ENCODE results near the gene TMEM94.

TMEM94 gene

DNA sequence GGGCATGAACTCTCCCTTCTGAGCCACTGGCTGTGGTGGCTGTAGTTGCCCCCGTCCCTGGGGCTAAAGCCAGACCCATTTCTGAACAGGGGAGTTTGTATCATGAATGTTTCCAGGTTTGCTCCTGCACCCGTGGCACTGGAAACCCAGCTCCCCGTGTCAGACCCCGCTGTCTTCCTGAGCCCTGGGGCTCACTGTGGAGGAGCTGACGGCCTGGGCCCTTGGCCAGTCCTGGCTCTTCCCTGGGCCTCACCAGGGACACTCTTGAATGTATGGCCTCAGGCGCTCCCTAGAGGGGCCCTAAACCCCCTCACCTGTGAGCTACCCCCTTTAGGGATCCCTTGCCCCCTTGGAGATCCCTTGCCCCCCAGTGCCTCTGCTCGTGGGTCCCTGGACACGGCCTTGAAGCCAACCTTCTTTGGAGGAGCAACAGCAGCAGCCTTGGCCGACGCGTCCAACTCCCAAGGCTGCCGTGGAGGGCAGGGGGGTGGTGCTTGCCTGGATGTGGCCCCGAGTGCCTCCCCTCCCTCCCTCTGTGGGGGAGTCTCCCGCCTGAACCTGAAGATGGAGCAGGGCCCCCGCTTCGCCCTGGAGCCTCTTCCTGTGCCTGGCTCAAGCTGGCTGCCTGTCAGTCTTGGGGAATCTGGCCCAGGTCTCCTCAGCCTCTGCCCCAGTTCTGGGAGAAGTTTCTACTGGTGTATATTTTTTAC lies 43.0 kb downstream of the TMEM94 start:
- DNase-seq = no peak

DNA sequence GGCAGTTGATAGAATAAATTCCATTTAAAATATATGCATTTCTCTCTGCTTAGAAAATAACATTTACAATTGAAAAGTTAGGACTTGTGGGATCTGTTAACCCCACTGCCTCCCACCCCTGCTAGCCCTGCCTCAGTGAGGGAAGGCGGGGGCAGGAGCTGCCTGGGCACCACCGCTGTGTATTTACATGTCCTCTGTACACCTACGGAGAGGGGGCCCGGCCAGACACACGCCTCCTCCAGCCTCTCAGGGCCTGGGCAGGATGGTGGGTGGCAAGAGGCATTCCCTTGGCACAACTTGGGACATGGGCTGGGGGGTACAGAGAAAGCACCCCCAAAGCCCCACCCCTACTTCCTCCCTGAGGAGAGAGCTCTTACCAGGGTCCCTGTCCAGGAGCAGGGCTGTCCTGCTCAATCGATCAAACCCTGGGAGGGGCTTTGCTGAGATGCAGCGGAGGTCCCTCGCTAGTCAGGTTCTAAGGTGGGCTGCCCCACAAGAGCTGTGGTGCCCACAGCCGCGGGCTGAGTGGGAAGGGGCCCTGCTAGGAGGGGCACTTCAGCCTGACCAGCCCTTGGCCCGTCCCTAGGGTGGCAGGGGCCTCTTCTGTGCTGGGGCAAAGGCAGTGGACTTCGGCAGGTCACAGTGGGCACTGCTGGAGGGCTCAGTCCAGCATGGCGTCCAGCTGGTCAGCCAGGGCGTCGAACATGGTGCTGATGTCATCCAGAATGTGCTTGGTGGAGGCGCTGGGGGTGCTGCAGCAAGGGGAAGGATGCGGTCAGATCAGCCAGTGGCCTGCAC lies 44.2 kb downstream of the TMEM94 start:
- DNase-seq = no peak

DNA sequence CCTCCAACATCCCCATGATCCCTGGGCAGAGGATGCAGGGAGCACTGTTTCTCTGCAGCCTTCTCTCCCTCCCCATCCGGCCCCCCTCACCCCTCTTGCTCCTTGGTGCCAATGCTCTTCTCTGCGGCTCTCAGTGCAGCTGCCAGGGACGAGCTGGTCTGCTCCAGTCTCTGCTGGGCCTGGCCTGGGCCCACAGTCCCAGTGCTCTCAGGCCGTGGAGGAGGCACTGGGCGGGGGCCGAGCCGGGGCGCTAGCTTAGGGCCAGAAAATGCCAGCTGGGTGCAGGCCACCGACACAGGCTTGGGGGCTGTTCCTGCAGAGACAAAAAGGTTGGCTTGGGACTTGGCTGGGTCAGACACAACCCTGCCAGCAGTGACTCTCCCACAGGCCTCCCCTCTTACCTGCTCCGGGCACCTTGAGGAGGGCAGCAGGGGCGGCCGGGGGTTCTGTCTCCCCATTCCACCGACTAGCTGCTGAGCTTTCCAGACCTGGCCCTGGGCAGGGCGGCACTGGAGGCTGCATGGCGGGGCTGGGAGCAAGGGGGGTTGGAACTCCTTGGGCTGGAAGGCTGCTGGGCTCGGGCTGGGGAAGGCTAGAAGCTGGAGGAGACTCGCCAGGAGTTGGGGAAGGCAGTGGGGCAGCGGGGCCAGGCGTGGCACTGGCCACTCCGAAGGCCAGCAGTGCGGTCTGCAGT lies 45.1 kb downstream of the TMEM94 start:
- DNase-seq = no peak

- DNase-seq = no peak
Measured at GRCh38 chr17:75502072-75502720, 45.8 kb downstream of the TMEM94 start.

GRCh38 chr17:75502721-75503329 lies 46.4 kb downstream of the TMEM94 start:
- DNase-seq = no peak

- no peak for DNase-seq
Measured at GRCh38 chr17:75503337-75503950, 47.0 kb downstream of the TMEM94 start.

DNA sequence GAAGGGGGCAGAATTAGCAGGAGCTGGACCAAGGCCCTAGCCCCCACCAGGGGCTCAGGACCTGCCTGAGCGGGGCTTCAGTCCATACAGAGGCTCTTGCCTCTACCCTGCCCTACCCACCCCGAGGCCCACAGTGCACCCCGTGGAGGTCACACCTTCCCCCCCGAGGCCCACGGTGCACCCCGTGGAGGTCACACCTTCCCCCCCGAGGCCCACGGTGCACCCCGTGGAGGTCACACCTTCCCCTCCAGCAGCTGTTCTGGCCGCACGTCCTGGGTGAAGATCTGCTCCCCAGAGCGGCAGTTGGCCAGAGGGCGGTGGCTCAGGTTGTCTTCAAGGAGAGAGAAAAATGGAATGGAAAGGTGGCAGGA lies 47.5 kb downstream of the TMEM94 start:
- DNase-seq = no peak

DNA sequence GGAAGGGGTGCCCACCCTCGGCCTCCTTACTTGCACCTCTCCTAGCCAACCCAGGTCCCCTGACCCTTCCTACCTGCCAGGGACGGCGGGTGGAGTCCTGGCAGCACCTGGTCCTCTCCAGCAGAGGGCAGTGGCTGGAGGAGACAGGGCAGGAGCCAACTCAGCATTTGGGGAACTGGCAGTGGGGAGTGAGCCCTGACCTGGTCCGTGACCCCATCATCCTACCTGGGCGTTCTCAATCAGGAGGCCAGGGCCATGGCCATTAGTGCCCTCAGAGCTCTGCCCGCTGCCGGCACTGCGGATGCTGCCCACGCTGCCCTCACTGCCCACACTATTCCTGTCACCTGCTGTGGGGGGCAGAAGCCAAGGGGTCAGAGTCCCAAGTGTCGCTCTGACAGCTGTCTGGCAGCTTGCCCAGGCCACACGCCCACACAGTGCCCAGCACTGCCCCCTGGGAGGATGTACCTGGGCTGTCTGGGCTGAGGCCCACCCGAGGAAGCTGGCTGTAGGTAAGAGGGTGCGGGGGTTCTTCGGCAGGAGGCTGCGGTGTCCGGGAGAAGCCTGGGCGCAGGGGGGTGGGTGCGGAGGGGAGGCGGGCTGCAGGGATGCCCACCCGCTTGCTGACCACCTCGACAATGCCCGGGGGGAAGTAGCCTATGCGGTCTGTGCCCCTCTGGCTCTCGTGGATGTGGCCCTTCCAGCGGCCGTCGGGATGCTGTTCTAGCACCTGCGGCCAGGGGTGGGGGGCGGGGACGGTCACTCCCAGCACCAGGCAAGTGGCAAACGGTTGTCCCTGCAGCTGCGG lies 48.1 kb downstream of the TMEM94 start:
- no peak for DNase-seq

- DNase-seq = no peak
Measured at GRCh38 chr17:75505152-75505409, 48.6 kb downstream of the TMEM94 start.

DNA sequence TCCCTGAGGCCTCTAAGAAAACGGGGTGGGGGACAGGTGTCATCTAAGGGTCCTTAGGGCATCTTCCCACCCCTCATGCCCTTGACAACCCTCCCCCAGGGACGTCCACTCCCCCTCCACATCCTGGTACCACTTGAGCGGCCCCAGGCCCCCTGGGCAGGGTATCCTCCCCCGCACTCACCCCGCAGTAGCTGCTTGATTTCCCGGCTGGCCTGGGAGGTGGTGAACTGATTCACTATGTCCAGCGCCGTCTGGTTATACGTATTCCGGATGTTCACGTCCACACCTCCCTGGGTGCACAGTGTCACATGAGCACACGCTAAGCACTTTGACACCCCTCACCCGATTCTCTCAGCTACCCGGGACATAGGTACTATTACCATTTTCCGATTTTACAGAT lies 49.2 kb downstream of the TMEM94 start:
- no peak for DNase-seq

- no peak for DNase-seq
Measured at GRCh38 chr17:75506134-75506533, 49.7 kb downstream of the TMEM94 start.

- no peak for DNase-seq
Measured at GRCh38 chr17:75506888-75507287, 50.5 kb downstream of the TMEM94 start.

DNA sequence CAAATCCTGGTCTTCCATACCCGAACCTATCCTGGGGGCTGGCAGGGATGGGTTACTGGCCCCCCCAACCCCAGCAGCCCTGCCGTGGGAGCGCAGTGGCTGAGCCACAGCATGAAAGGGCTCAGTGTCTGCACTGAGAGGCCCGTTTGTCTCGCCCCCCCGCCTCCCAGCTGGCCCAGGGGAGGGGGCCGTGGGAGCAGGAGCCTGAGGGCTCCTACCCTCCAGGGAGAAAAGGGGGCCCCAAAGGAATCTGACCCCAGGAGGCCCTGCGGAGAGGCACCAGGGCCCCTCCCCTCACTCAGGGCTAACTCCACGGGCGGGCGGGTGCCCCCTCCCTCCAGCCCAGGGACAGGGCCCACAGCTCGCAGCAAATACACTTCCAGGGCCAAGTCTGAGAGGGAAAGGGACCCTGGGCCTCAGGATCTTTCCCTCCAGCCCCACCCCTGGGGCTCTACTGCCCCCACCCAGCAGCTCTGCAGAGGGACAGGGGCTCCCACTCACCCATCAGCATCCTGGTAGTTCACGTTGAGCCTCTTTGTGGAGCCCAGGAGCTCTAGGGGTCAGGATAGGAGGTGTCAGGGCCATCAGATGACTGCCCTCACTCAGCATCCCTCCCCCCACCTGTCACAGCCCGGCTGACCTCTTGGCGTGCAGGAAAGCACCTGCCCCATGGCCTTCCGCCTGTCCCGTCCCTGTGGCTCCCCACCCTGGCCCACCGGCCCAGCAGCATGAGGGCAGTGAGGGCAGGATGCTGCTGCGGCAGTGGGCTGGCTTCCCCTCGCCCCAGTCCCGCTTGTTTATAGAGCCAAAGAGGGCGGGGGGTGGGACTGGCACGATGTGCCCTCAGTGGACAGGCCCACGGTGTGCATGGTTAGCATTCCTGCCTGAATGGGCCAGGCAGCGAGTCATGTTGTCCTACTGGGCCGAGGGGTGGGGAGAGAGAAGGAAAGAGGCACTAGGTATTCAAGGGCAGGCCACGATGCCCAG lies 51.6 kb downstream of the TMEM94 start:
- no peak for DNase-seq

GRCh38 chr17:75508931-75509361 lies 52.5 kb downstream of the TMEM94 start:
- DNase-seq = no peak

- DNase-seq = no peak
Measured at GRCh38 chr17:75509528-75510258, 53.3 kb downstream of the TMEM94 start.

DNA sequence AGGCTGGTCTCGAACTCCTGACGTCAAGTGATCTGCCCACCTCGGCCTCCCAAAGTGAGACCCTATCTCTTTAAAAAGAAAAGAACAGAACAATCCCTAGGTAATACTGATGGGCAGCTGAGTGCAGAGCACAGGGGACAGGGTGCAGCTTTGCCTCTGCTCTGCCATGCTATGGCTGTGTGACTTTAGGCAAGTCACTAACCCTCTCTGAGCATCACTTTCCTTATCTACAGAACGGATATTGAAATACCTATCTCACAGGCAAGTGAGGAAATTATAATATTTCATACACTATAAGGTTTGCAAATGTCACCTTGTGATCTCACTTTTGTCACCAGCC lies 54.8 kb downstream of the TMEM94 start:
- no peak for DNase-seq

DNA sequence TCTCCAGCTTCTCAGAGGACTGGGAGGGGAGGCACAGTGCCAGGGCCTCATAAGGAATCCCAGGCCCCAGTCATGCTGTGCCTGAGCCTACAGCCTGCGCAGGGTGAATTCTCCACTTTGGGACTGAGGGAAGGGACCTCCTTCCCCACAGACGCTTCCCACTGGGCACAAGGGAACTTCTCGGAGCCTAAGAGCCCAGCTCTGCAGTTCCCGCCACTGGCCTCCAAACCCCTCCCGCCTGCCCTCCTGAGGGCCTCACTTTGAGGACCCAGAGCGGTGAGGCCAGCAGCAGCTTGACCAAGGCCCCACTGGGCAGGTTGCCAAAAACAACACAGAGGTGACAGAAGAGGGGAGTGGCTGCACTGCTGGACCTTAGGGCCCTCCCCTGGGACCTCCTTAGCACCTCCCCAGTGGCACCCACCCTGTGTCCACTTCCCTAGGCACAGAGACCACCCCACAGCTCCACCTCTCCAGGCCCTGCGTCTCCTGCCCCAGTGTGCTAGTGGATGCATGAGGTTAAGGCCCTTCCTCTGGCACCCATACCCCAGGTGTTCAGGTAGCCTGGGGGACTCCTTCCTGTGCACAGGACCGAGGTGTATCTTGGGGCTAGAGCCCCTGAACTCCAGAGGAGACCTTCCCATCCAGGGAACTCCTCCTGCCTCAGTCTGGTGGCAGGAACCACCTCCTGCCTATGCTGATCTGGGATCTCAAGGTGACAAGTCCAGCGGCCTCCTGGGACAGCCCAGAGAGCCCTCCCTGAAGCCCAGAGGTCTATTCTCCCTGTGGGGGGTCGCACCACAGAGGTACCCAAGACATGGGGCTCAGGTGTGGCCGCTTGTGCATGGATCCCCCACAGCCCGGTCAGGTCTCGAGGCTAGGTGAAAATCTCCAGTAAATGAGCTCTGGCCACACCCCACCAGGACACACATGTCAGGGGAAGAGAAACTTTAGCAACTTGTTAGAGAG lies 55.5 kb downstream of the TMEM94 start:
- DNase-seq = no peak

DNA sequence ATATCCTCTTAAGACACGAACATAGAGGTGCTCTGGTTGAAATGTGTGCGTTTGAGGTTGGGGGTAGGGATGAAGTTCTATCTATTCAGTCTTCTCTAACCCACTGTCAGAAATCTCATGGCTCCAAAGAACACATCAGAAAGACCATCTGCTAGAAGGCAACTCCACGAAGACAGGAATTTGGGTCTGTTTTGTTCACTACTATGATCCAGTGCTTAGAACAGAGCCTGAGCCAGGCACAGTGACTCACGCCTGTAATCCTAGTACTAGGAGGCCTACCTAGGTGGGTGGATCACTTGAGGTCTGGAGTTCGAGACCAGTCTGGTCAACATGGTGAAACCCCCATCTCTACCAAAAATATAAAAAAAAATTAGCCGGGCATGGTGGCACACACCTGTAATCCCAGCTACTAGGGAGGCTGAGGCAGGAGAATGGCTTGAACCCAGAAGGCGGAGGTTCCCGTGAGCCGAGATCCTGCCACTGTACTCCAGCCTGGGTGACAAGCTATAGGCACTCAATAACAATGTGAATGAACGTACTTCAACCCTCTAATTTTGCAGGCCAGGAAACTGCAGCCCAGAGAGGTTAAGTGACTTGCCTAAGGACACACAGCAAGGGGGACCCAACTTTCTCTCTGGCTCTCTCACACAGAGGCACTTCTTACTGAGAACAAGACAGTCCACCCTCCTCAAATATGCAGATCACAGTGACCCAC lies 56.6 kb downstream of the TMEM94 start:
- no peak for DNase-seq
